SK-N-SH (cell line): Measurements from ENCODE around the gene SVOP.

Source experiments
- CTCF ChIP-seq: fragments of 200-600 bp; sonication (generic); IDR thresholded peaks from 2 replicates; pipeline ENCODE4 v1.6.1; 2017; ENCODE audit warnings: antibody characterized with exemption, mild to moderate bottlenecking, moderate library complexity
- NRF1 ChIP-seq: IDR thresholded peaks from 2 replicates; pipeline ENCODE4 v1.6.1; 2012; ENCODE audit warnings: low read depth, mild to moderate bottlenecking, low read length
- TAF1 ChIP-seq: IDR thresholded peaks from 2 replicates; pipeline ENCODE4 v1.6.1; 2012; ENCODE audit warnings: low read depth, mild to moderate bottlenecking, low read length, moderate library complexity, borderline replicate concordance
- YY1 ChIP-seq: IDR thresholded peaks from 2 replicates; pipeline ENCODE4 v1.4.0; 2012; ENCODE audit warnings: low read depth, mild to moderate bottlenecking

- no peak for TF ChIP-seq NRF1
- no peak for TF ChIP-seq YY1
- no peak for TF ChIP-seq TAF1
- TF ChIP-seq CTCF = no peak
Observed at GRCh38 chr12:108918206-108918605, 102.7 kb downstream of the SVOP start.
